ENCODE data around the gene ASB1.

- TF ChIP-seq, protein P1, sequence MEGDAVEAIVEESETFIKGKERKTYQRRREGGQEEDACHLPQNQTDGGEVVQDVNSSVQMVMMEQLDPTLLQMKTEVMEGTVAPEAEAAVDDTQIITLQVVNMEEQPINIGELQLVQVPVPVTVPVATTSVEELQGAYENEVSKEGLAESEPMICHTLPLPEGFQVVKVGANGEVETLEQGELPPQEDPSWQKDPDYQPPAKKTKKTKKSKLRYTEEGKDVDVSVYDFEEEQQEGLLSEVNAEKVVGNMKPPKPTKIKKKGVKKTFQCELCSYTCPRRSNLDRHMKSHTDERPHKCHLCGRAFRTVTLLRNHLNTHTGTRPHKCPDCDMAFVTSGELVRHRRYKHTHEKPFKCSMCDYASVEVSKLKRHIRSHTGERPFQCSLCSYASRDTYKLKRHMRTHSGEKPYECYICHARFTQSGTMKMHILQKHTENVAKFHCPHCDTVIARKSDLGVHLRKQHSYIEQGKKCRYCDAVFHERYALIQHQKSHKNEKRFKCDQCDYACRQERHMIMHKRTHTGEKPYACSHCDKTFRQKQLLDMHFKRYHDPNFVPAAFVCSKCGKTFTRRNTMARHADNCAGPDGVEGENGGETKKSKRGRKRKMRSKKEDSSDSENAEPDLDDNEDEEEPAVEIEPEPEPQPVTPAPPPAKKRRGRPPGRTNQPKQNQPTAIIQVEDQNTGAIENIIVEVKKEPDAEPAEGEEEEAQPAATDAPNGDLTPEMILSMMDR (IDR thresholded peaks at IDR 0.05): no peak
- no peak for TF ChIP-seq EP300 (IDR thresholded peaks at IDR 0.05)
- no peak for TF ChIP-seq POLR2A (IDR thresholded peaks at IDR 0.05)
Observed at GRCh38 chr2:238461051-238461450, 34.3 kb downstream of the ASB1 start.

Data from suprapubic skin (tissue), 3 donors.